Ascending aorta (tissue), 2 donors: ENCODE measurements around the gene CD52. TPM values are rescaled to one million over a fixed set of nuclear protein-coding genes. Genes with fewer than 3 reads are reported as not detected.
"Not testable (repeated sequence)": the region's sequence is repeated elsewhere in the genome, so short reads cannot be mapped to it uniquely, and the experiment has no call there.

Source experiments
- DNase-seq, 2 donors: peaks; one replicate each; pipeline ENCODE4 v3.0.0-alpha.2; 2019; ENCODE audit warnings: low spot score in 2 of 2
- H3K27ac ChIP-seq, 2 donors: fragments of 200-600 bp; sonication (generic); one replicate each; pipeline ENCODE4 v1.5.1; 2016 to 2017; ENCODE audit warnings: mild to moderate bottlenecking in 1 of 2
- H3K27me3 ChIP-seq: fragments of 200-600 bp; sonication (generic); one replicate; pipeline ENCODE4 v1.5.1; 2017
- H3K36me3 ChIP-seq, 2 donors: fragments of 200-600 bp; sonication (generic); one replicate each; pipeline ENCODE4 v1.5.1; 2016
- H3K4me1 ChIP-seq, 2 donors: fragments of 200-600 bp; sonication (generic); one replicate each; pipeline ENCODE4 v1.5.1; 2016 to 2017; ENCODE audit warnings: mild to moderate bottlenecking in 1 of 2
- H3K4me3 ChIP-seq, 2 donors: fragments of 200-600 bp; sonication (generic); one replicate each; pipeline ENCODE4 v1.5.1; 2016 to 2017; ENCODE audit warnings: mild to moderate bottlenecking in 1 of 2
- H3K9me3 ChIP-seq, 2 donors: fragments of 200-600 bp; sonication (generic); one replicate each; pipeline ENCODE4 v1.5.1; 2016
- CTCF ChIP-seq, 3 experiments: fragments of 200-600 bp in 2 of 3; fragments of 450-650 bp in 1 of 3; sonication (generic) in 2 of 3; IDR thresholded peaks; one replicate each; pipeline ENCODE4 v1.5.1; 2016 to 2019; ENCODE audit warnings: antibody characterized with exemption in 3 of 3, mild to moderate bottlenecking in 1 of 3, moderate library complexity in 1 of 3
- intact Hi-C: fragments of 100-400 bp; cut with DNase I; formaldehyde crosslinking; loops from one replicate; pipeline ENCODE4 v1.15.1; 2023
- total RNA-seq: library from RNA; depleted of rRNA; stranded (reverse); fragments of >200 nt; gene quantifications from one replicate; pipeline ENCODE4 v1.1.0, GENCODE V29; 2016

Gene CD52
- total RNA-seq, 1 donor from 2014 or later = not detected

- no peak for DNase-seq
- Histone ChIP-seq H3K9me3 (no peaks in the 10 kb centered on the region), H3K27me3 (no peaks in the 10 kb centered on the region), H3K4me1 (no peaks in the 10 kb centered on the region), H3K36me3 (no peaks in the 10 kb centered on the region), H3K4me3 (no peak overlapping the region), H3K27ac (peak overlapping the region; percentile 12 to 53)
- intact Hi-C loops = no loop called here
- TF ChIP-seq CTCF (IDR thresholded peaks at IDR 0.05) = no peak
These were observed 26.9 kb upstream of the CD52 start for GRCh38 chr1:26290882-26291261.

- no peaks in the 10 kb centered on the region for H3K36me3 ChIP-seq
- H3K4me3 ChIP-seq = no peak overlapping the region
- no peak for TF ChIP-seq CTCF (IDR thresholded peaks at IDR 0.05)
- DNase-seq = no peak
- no peaks in the 10 kb centered on the region for H3K4me1 ChIP-seq
- intact Hi-C loops = no loop called here
- no peaks in the 10 kb centered on the region for H3K9me3 ChIP-seq
- no peaks in the 10 kb centered on the region for H3K27me3 ChIP-seq
- H3K27ac ChIP-seq = peak overlapping the region; percentile 12 to 53
These were observed 26.3 kb upstream of the CD52 start for GRCh38 chr1:26291433-26291832.

GRCh38 chr1:26291939-26292338 lies 25.8 kb upstream of the CD52 start:
- Histone ChIP-seq H3K9me3 (no peaks in the 10 kb centered on the region), H3K27ac (no peak overlapping the region)

GRCh38 chr1:26292735-26293134 lies 25.0 kb upstream of the CD52 start:
- H3K27ac ChIP-seq, DNase-seq, H3K9me3 ChIP-seq, H3K27me3 ChIP-seq, intact Hi-C loops, H3K4me3 ChIP-seq, H3K36me3 ChIP-seq, H3K4me1 ChIP-seq: not testable (repeated sequence)

More at GRCh38 chr1:26291939-26292338, 25.8 kb upstream of the CD52 start:
- no peak overlapping the region for H3K4me3 ChIP-seq
- no peak for DNase-seq
- no peaks in the 10 kb centered on the region for H3K4me1 ChIP-seq
- no peak for TF ChIP-seq CTCF (IDR thresholded peaks at IDR 0.05)
- no peaks in the 10 kb centered on the region for H3K27me3 ChIP-seq
- H3K36me3 ChIP-seq = no peaks in the 10 kb centered on the region
- intact Hi-C loops = no loop called here

- no peak for DNase-seq
- intact Hi-C loops = no loop called here
- H3K27me3 ChIP-seq = no peaks in the 10 kb centered on the region
- no peak for TF ChIP-seq CTCF (IDR thresholded peaks at IDR 0.05)
- H3K27ac ChIP-seq = no peak overlapping the region
- no peaks in the 10 kb centered on the region for H3K36me3 ChIP-seq
- no peak overlapping the region for H3K4me3 ChIP-seq
- no peaks in the 10 kb centered on the region for H3K9me3 ChIP-seq
- H3K4me1 ChIP-seq = no peaks in the 10 kb centered on the region
These were observed 23.8 kb upstream of the CD52 start for GRCh38 chr1:26293911-26294463.

GRCh38 chr1:26295194-26296138 lies 22.3 kb upstream of the CD52 start:
- no peak for DNase-seq
- intact Hi-C loops = no loop called here
- no peak overlapping the region for H3K27ac ChIP-seq
- no peaks in the 10 kb centered on the region for H3K36me3 ChIP-seq
- H3K4me3 ChIP-seq = no peak overlapping the region
- no peaks in the 10 kb centered on the region for H3K27me3 ChIP-seq
- H3K9me3 ChIP-seq = no peaks in the 10 kb centered on the region
- H3K4me1 ChIP-seq = no peaks in the 10 kb centered on the region
- no peak for TF ChIP-seq CTCF (IDR thresholded peaks at IDR 0.05)
